GM12878 (cell line): ENCODE measurements around the gene ITLN1. TPM values are rescaled to one million over a fixed set of nuclear protein-coding genes. Genes with fewer than 3 reads are reported as not detected.
"Not testable (repeated sequence)": the region's sequence is repeated elsewhere in the genome, so short reads cannot be mapped to it uniquely, and the experiment has no call there.

ENCODE experiments used
- ATAC-seq: fragments of 200-7000 bp; cut with Tn5 transposase; 3 replicates; pipeline ENCODE4 v1.9.1; 2020; ENCODE audit warnings: mild to moderate bottlenecking, moderate library complexity
- BruUV-seq: library from RNA; stranded (reverse); fragments of 400-500 nt; replicated peaks from 2 replicates; lab custom pipeline; 2021; lab: Mats Ljungman, UMichigan
- CTCF ChIA-PET: fragments of 300-600 bp; sonication (Branson Sonifier 250); formaldehyde crosslinking; extraction: SDS; loops from one replicate; lab custom pipeline; 2021; ENCODE audit warnings: inconsistent platforms; lab: Yijun Ruan, JAX
- POLR2A ChIA-PET: fragments of 350-600 bp; formaldehyde crosslinking; extraction: SDS; loops from one replicate; lab custom pipeline; 2021; ENCODE audit warnings: inconsistent platforms; lab: Charles Lee
- RAD21 ChIA-PET: fragments of 300-600 bp; sonication (Branson Sonifier 250); formaldehyde crosslinking; loops from one replicate; lab custom pipeline; 2023; ENCODE audit warnings: antibody characterized with exemption; ENCODE audit not compliant: unreplicated experiment; lab: Charles Lee
- SMC1A ChIA-PET: fragments of 300-600 bp; sonication (Branson Sonifier 250); formaldehyde crosslinking; loops from one replicate; lab custom pipeline; 2023; ENCODE audit not compliant: unreplicated experiment, uncharacterized antibody; lab: Charles Lee
- DNase-seq: peaks from one replicate; pipeline ENCODE4 v3.0.0-alpha.2; 2011; ENCODE audit warnings: low read depth, low spot score
- FAIRE-seq: peaks from 3 replicates; lab custom pipeline; 2011; peaks lifted over from hg19 to GRCh38; lab: Jason Lieb, UNC
- H2AFZ ChIP-seq: 2 replicates; pipeline ENCODE4 v1.6.0; 2011; ENCODE audit warnings: low read depth, low read length, control low read depth; ENCODE audit not compliant: control insufficient read depth
- H3K27ac ChIP-seq: 2 replicates; pipeline ENCODE4 v1.5.1; 2011; ENCODE audit warnings: control low read depth; ENCODE audit not compliant: control insufficient read depth, insufficient read depth
- H3K27me3 ChIP-seq, 2 experiments: replicated peaks in 1 of 2; 2 replicates each; pipeline versions ENCODE4 v1.6.0 to v1.6.1; 2011; ENCODE audit warnings: low read length in 1 of 2; ENCODE audit not compliant: control insufficient read depth in 2 of 2, insufficient read depth in 2 of 2
- H3K36me3 ChIP-seq, 2 experiments: 2 replicates each; pipeline ENCODE4 v1.5.1; 2011; ENCODE audit warnings: low read length in 1 of 2; ENCODE audit not compliant: control insufficient read depth in 2 of 2, insufficient read depth in 2 of 2
- H3K4me1 ChIP-seq: 2 replicates; pipeline ENCODE4 v1.6.1; 2011; ENCODE audit warnings: mild to moderate bottlenecking, low read length, moderate library complexity, mixed read lengths; ENCODE audit not compliant: control insufficient read depth, insufficient read depth
- H3K4me2 ChIP-seq: 2 replicates; pipeline ENCODE4 v1.6.0; 2011; ENCODE audit warnings: control low read depth; ENCODE audit not compliant: control insufficient read depth, insufficient read depth
- H3K4me3 ChIP-seq: fragments of 200-600 bp; sonication (generic); 2 replicates; pipeline ENCODE4 v1.5.1; 2016
- H3K79me2 ChIP-seq: 2 replicates; pipeline ENCODE4 v1.6.0; 2011; ENCODE audit warnings: low read length; ENCODE audit not compliant: control insufficient read depth, insufficient read depth
- H3K9ac ChIP-seq: 2 replicates; pipeline ENCODE4 v1.8.0; 2011; ENCODE audit warnings: low read length, control low read depth, mixed read lengths; ENCODE audit not compliant: control insufficient read depth, insufficient read depth
- H3K9me3 ChIP-seq: replicated peaks from 3 replicates; pipeline ENCODE4 v1.5.1; 2011; ENCODE audit warnings: mild to moderate bottlenecking, low read length; ENCODE audit not compliant: control insufficient read depth, insufficient read depth
- H4K20me1 ChIP-seq: 2 replicates; pipeline ENCODE4 v1.6.0; 2011; ENCODE audit not compliant: control insufficient read depth, insufficient read depth
- MTA2 ChIP-seq: fragments of 450-650 bp; IDR thresholded peaks from 2 replicates; pipeline ENCODE4 v1.6.1; 2016; ENCODE audit warnings: low read depth, mild to moderate bottlenecking, moderate library complexity
- NR2C2 ChIP-seq: IDR thresholded peaks from 2 replicates; pipeline ENCODE4 v1.6.1; 2011; ENCODE audit warnings: borderline replicate concordance, low read depth; ENCODE audit not compliant: control insufficient read depth, insufficient read length
- PAX8 ChIP-seq: fragments of 450-650 bp; IDR thresholded peaks from 2 replicates; pipeline ENCODE4 v1.6.1; 2017; ENCODE audit warnings: mild to moderate bottlenecking, moderate library complexity
- REST ChIP-seq: IDR thresholded peaks from 2 replicates; pipeline ENCODE4 v1.6.1; 2012; ENCODE audit warnings: mild to moderate bottlenecking, low read depth, low read length
- WGBS: methylation state at CpG from one replicate; pipeline ENCODE4 v1.1.6; 2016; ENCODE audit warnings: low lambda C conversion rate; ENCODE audit not compliant: insufficient replicate concordance, insufficient coverage; ENCODE audit errors: missing lambda C conversion rate; 5-methylcytosine and 5-hydroxymethylcytosine counted together
- in situ Hi-C: fragments of 300-500 bp; cut with MboI; formaldehyde crosslinking; loops from 9 replicates; pipeline ENCODE4 v1.14.3; 2018; ENCODE audit warnings: mixed read lengths
- intact Hi-C: fragments of 100-400 bp; cut with micrococcal nuclease; formaldehyde crosslinking; loops from one replicate; pipeline ENCODE4 v1.14.2; 2022; ENCODE audit not compliant: unreplicated experiment
- polyA plus RNA-seq, 11 experiments: library from polyadenylated mRNA; depleted of rRNA in 4 of 11; unstranded in 6 of 11; stranded (reverse) in 5 of 11; fragments of >200 nt; fragmentation: Nextera tagmentation in 4 of 11; fragmentation: Illumina TruSeq in 1 of 11; extraction: Ambion mirVana in 4 of 11; extraction: Trizol in 1 of 11; gene quantifications; 1 replicate in 1 of 11; 2 replicates in 10 of 11; pipeline versions ENCODE4 v1.2.1 to v1.2.3, GENCODE V29; 2011 to 2016; ENCODE audit warnings: inconsistent platforms in 2 of 11, missing spikeins in 2 of 11, low read depth in 1 of 11
- total RNA-seq, 4 experiments: library from RNA; depleted of rRNA in 3 of 4; stranded (reverse); fragments of >200 nt in 3 of 4; fragmentation: Illumina TruSeq in 1 of 4; extraction: Trizol in 1 of 4; gene quantifications; 2 replicates each; pipeline versions ENCODE4 v1.2.1 to v1.2.3, GENCODE V29; 2013 to 2021

Gene ITLN1
- total and polyA plus RNA-seq, 10 of the 15 experiments (the other 5 are each of a cell fraction or from before 2014, with no cell fraction given) = not detected

DNA sequence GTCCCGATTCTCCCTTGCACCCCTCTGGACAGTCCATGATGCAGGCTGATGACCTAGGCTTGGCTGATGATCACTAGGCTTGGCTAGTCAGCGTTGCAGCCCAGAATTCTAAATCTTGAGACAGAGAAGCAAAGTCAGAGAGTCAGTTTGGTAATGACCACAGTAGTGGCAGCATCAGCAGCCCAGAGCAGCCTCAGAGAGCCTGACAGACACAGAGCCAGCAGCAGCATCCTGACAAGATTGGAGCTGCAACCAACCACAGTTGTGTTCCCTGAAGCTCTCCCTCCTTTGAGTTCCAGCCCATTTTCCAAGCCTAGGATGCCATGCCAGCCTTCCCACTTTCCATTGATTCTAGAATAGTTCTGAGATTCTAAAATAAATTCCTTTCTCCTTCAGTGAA is 16.8 kb upstream of the ITLN1 start (continued):
- TF ChIP-seq MTA2 (no peak), REST (no peak), NR2C2 (no peak), PAX8 (no peak)
- TF ChIP-seq, all 136 proteins: peak for 0

DNA sequence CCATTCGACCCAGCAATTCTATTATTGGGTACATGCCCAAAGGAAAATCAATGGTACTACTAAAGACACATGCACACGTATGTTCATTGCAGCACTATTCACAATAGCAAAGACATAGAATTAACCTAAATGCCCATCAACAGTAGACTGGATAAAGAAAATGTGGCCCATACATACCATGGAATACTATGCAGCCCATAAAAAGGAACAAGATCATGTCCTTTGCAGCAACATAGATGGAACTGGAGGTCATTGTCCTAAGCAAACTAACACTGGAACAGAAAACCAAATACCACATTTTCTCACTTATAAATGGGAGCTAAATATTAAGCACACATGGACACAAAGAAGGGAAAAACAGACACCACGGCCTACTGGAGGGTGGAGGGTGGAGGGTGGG is 15.7 kb upstream of the ITLN1 start:
- SMC1A ChIA-PET, BruUV-seq, in situ Hi-C loops, H3K4me2 ChIP-seq, H3K4me3 ChIP-seq, H3K4me1 ChIP-seq, FAIRE-seq, H2AFZ ChIP-seq, DNase-seq, H4K20me1 ChIP-seq, H3K9ac ChIP-seq, intact Hi-C loops, H3K9me3 ChIP-seq, CTCF ChIA-PET, H3K36me3 ChIP-seq, POLR2A ChIA-PET, ATAC-seq, H3K27me3 ChIP-seq, H3K79me2 ChIP-seq, RAD21 ChIA-PET, H3K27ac ChIP-seq: not testable (repeated sequence)
- 13% methylated on average over 3 of the region's 3 CpGs for WGBS

GRCh38 chr1:160894368-160895135 is 9.6 kb upstream of the ITLN1 start:
- H4K20me1 ChIP-seq, H3K9ac ChIP-seq, CTCF ChIA-PET, POLR2A ChIA-PET, H3K4me3 ChIP-seq, H3K79me2 ChIP-seq, ATAC-seq, H3K4me2 ChIP-seq, intact Hi-C loops, BruUV-seq, H3K27me3 ChIP-seq, RAD21 ChIA-PET, in situ Hi-C loops, H3K27ac ChIP-seq, DNase-seq, H3K4me1 ChIP-seq, SMC1A ChIA-PET, H2AFZ ChIP-seq, FAIRE-seq, H3K36me3 ChIP-seq, H3K9me3 ChIP-seq: not testable (repeated sequence)
- WGBS = 55% methylated on average over 18 of the region's 18 CpGs
